Astrocyte (in vitro differentiated cells and primary cell): Measurements from ENCODE around the gene IFT52. TPM values are rescaled to one million over a fixed set of nuclear protein-coding genes. Genes with fewer than 3 reads are reported as not detected.

Source experiments
- DNase-seq: peaks from one replicate; pipeline ENCODE4 v3.0.0-alpha.2; 2010; ENCODE audit warnings: low read depth
- FAIRE-seq: peaks from 2 replicates; lab custom pipeline; 2011; peaks lifted over from hg19 to GRCh38; lab: Jason Lieb, UNC
- H2AFZ ChIP-seq: 2 replicates; pipeline ENCODE4 v1.6.0; 2012; ENCODE audit warnings: low read depth, low read length, inconsistent platforms
- H3K27ac ChIP-seq: 2 replicates; pipeline ENCODE4 v1.5.1; 2011; ENCODE audit warnings: low read depth, low read length, inconsistent platforms
- H3K27me3 ChIP-seq: 2 replicates; pipeline ENCODE4 v1.6.0; 2011; ENCODE audit warnings: low read length, inconsistent platforms; ENCODE audit not compliant: insufficient read depth
- H3K36me3 ChIP-seq: 2 replicates; pipeline ENCODE4 v1.5.1; 2011; ENCODE audit warnings: low read length, inconsistent platforms; ENCODE audit not compliant: insufficient read depth
- H3K4me1 ChIP-seq: 2 replicates; pipeline ENCODE4 v1.5.1; 2011; ENCODE audit warnings: low read length, inconsistent platforms; ENCODE audit not compliant: insufficient read depth
- H3K4me2 ChIP-seq: 2 replicates; pipeline ENCODE4 v1.6.0; 2012; ENCODE audit warnings: low read length, inconsistent platforms
- H3K4me3 ChIP-seq: 2 replicates; pipeline ENCODE4 v1.5.1; 2011; ENCODE audit warnings: low read depth, mild to moderate bottlenecking, low read length, inconsistent platforms; ENCODE audit not compliant: insufficient read depth
- H3K79me2 ChIP-seq: 2 replicates; pipeline ENCODE4 v1.6.0; 2012; ENCODE audit warnings: mild to moderate bottlenecking, low read length, inconsistent platforms; ENCODE audit not compliant: insufficient read depth
- H3K9ac ChIP-seq: 2 replicates; pipeline ENCODE4 v1.6.0; 2012; ENCODE audit warnings: mild to moderate bottlenecking, low read length, inconsistent platforms
- H3K9me3 ChIP-seq: 2 replicates; pipeline ENCODE4 v1.5.1; 2012; ENCODE audit warnings: low read depth, mild to moderate bottlenecking, low read length, inconsistent platforms; ENCODE audit not compliant: insufficient read depth
- H4K20me1 ChIP-seq: 2 replicates; pipeline ENCODE4 v1.6.0; 2012; ENCODE audit warnings: low read length, inconsistent platforms; ENCODE audit not compliant: insufficient read depth
- H3K27ac Mint-ChIP-seq: one replicate; pipeline ENCODE4 v1.8.0; 2021; ENCODE audit warnings: mild to moderate bottlenecking, mixed read lengths; ENCODE audit not compliant: unreplicated experiment
- H3K27me3 Mint-ChIP-seq: one replicate; pipeline ENCODE4 v1.8.0; 2021; ENCODE audit warnings: low read depth, mixed read lengths; ENCODE audit not compliant: unreplicated experiment
- H3K36me3 Mint-ChIP-seq: one replicate; pipeline ENCODE4 v1.8.0; 2021; ENCODE audit warnings: low read depth, mixed read lengths; ENCODE audit not compliant: unreplicated experiment
- H3K4me1 Mint-ChIP-seq: one replicate; pipeline ENCODE4 v1.8.0; 2021; ENCODE audit warnings: low read depth, mixed read lengths; ENCODE audit not compliant: unreplicated experiment
- H3K4me3 Mint-ChIP-seq: one replicate; pipeline ENCODE4 v1.8.0; 2021; ENCODE audit warnings: mild to moderate bottlenecking, moderate library complexity, mixed read lengths; ENCODE audit not compliant: unreplicated experiment
- H3K9me3 Mint-ChIP-seq: one replicate; pipeline ENCODE4 v1.8.0; 2021; ENCODE audit warnings: mild to moderate bottlenecking, mixed read lengths; ENCODE audit not compliant: unreplicated experiment
- EZH2 ChIP-seq: IDR thresholded peaks from 2 replicates; pipeline ENCODE4 v1.6.1; 2012; ENCODE audit warnings: mild to moderate bottlenecking, low read length, inconsistent platforms; ENCODE audit not compliant: insufficient read depth
- total RNA-seq: library from RNA; stranded (reverse); gene quantifications from 2 replicates; pipeline ENCODE4 v1.2.1, GENCODE V29; 2021
- TF ChIP-seq, protein P1 (sequence below): IDR thresholded peaks from 2 replicates; pipeline ENCODE4 v1.5.1; 2011; ENCODE audit warnings: low read depth, mild to moderate bottlenecking, inconsistent platforms, low read length, moderate library complexity; ENCODE audit not compliant: insufficient read depth

The IFT52 gene
- total RNA-seq, 1 donor from 2014 or later = 27.0 TPM

DNA sequence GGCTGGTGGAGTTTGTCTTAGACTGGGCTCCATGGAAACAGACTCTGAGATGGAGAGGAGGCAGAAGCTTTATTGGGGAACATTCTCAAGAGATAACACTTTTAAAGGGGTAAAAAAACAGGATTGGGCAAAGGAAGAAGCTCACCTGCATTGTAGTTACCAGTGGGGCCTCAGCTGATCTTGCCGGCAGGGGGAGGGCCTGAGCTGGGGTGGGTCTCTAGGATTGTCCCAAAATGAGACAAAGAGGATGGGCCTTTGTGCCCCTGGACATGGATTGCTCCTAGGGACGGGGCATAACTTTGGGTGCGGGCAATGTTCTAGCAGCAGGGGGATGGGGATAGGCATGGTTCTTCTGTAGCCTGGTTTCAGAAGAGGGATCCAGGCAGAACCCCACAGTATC, 19.4 kb upstream of the IFT52 start:
- H3K4me3 ChIP-seq = no peak overlapping the region
- no peak overlapping the region for H3K4me3 Mint-ChIP-seq
- H3K27me3 ChIP-seq = no peaks in the 10 kb centered on the region
- H3K36me3 ChIP-seq = no peaks in the 10 kb centered on the region
- no peaks in the 10 kb centered on the region for H4K20me1 ChIP-seq
- H3K79me2 ChIP-seq = no peaks in the 10 kb centered on the region
- FAIRE-seq = no peak
- H3K27ac ChIP-seq = no peak overlapping the region
- H3K27ac Mint-ChIP-seq = no peak overlapping the region
- no peak overlapping the region for H3K4me2 ChIP-seq
- no peaks in the 10 kb centered on the region for H3K9me3 ChIP-seq
- H2AFZ ChIP-seq = no peak overlapping the region
- no peaks in the 10 kb centered on the region for H3K9me3 Mint-ChIP-seq
- H3K4me1 ChIP-seq = no peaks in the 10 kb centered on the region
- no peak for DNase-seq
- H3K27me3 Mint-ChIP-seq = peaks cover 19% of the 10 kb centered on the region
- no peak for TF ChIP-seq EZH2
- TF ChIP-seq, protein P1, sequence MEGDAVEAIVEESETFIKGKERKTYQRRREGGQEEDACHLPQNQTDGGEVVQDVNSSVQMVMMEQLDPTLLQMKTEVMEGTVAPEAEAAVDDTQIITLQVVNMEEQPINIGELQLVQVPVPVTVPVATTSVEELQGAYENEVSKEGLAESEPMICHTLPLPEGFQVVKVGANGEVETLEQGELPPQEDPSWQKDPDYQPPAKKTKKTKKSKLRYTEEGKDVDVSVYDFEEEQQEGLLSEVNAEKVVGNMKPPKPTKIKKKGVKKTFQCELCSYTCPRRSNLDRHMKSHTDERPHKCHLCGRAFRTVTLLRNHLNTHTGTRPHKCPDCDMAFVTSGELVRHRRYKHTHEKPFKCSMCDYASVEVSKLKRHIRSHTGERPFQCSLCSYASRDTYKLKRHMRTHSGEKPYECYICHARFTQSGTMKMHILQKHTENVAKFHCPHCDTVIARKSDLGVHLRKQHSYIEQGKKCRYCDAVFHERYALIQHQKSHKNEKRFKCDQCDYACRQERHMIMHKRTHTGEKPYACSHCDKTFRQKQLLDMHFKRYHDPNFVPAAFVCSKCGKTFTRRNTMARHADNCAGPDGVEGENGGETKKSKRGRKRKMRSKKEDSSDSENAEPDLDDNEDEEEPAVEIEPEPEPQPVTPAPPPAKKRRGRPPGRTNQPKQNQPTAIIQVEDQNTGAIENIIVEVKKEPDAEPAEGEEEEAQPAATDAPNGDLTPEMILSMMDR = no peak
- H3K4me1 Mint-ChIP-seq = no peaks in the 10 kb centered on the region
- H3K36me3 Mint-ChIP-seq = peaks cover 5% of the 10 kb centered on the region
- no peak overlapping the region for H3K9ac ChIP-seq

DNA sequence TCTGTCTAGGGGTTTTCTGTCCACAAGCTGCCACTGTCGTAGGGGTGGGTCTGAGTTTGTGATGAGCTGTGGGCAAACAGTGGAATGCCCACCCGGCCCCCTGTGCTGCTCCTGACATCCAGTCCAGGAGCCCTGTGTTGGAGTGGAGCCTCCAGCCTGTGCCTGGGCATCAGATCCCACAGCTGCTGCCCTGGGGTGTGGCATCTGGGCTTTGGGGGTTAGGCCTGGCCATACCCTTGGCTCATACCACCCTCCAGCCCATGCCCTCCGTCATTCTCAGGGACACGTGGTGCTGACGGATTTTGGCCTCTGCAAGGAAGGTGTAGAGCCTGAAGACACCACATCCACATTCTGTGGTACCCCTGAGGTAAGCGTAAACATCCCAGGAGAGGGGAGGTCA, 19.0 kb upstream of the IFT52 start:
- Mint-ChIP-seq H3K9me3 (no peaks in the 10 kb centered on the region), H3K27me3 (peaks cover 16% of the 10 kb centered on the region), H3K4me1 (no peaks in the 10 kb centered on the region), H3K4me3 (no peak overlapping the region), H3K27ac (no peak overlapping the region), H3K36me3 (peaks cover 5% of the 10 kb centered on the region)
- no peaks in the 10 kb centered on the region for H4K20me1 ChIP-seq
- H3K36me3 ChIP-seq = no peaks in the 10 kb centered on the region
- H3K9ac ChIP-seq = no peak overlapping the region
- FAIRE-seq (no peak), DNase-seq (no peak)
- H3K27me3 ChIP-seq = no peaks in the 10 kb centered on the region
- no peak overlapping the region for H3K4me3 ChIP-seq
- no peaks in the 10 kb centered on the region for H3K79me2 ChIP-seq
- H3K27ac ChIP-seq = no peak overlapping the region
- H3K4me1 ChIP-seq = no peaks in the 10 kb centered on the region
- H2AFZ ChIP-seq = no peak overlapping the region
- no peak overlapping the region for H3K4me2 ChIP-seq
- H3K9me3 ChIP-seq = no peaks in the 10 kb centered on the region
- TF ChIP-seq EZH2 = no peak
- TF ChIP-seq, protein P1 = no peak

DNA sequence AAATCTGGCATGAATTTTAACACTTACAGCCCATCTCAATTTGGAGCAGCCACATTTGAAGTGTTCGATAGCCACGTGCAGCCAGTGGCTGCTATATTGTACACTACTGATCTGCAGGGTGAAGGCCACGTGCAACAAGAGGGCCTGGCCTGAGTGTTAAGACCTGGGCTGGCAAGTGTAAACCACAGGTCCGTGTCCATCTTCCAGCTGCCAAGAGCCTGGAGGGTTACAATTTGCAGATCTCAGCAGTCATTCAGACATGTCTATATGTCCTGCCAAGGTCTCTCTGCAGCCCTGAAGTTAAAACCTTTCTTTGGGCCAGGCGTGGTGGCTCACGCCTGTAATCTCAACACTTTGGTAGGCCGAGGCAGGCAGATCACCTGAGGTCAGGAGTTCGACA, 17.8 kb upstream of the IFT52 start:
- H3K4me3 Mint-ChIP-seq = no peak overlapping the region
- H3K36me3 Mint-ChIP-seq = peaks cover 5% of the 10 kb centered on the region
- no peak for FAIRE-seq
- Histone ChIP-seq H2AFZ (no peak overlapping the region), H3K36me3 (no peaks in the 10 kb centered on the region), H3K27me3 (no peaks in the 10 kb centered on the region), H3K4me3 (no peak overlapping the region), H3K27ac (no peak overlapping the region), H3K79me2 (no peaks in the 10 kb centered on the region), H3K9ac (no peak overlapping the region), H3K4me2 (no peak overlapping the region), H3K4me1 (no peaks in the 10 kb centered on the region), H4K20me1 (no peaks in the 10 kb centered on the region), H3K9me3 (no peaks in the 10 kb centered on the region)
- peaks cover 11% of the 10 kb centered on the region for H3K27me3 Mint-ChIP-seq
- no peaks in the 10 kb centered on the region for H3K4me1 Mint-ChIP-seq
- H3K9me3 Mint-ChIP-seq = no peaks in the 10 kb centered on the region
- DNase-seq = no peak
- H3K27ac Mint-ChIP-seq = no peak overlapping the region
- TF ChIP-seq, protein P1 = no peak
- TF ChIP-seq EZH2 = no peak
